ENCODE data around the gene STX16.

The STX16 gene

DNA sequence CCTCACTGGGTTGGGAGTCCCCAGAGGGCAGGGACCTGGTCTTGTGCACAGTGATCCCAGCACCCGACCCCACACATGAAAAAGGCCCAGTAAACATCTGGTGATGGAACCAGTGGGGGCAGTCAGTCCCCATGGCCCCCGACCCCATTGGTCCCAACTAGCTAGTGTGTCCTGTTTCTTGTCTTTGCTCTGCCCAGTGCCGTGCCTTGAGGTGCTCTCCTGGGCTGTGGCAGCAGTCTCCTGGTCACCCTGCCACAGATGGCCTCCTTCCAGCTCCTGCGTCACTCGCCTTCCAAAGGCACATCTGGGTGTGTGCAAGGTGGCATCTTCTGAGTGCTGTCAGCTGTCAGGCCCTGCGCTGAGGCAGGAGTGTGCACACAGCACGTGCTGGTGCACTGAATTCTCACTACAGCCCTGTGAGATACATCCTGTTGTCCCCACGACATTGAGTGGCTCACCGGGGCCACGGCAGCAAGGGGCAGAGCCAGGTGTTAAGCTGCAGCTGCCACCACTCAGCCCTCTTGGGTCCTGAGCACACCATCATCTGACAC is 45.4 kb downstream of the STX16 start:
- no peak for DNase-seq (ENCODE audit: low read depth in 1 of 2, low spot score in 1 of 2)

DNA sequence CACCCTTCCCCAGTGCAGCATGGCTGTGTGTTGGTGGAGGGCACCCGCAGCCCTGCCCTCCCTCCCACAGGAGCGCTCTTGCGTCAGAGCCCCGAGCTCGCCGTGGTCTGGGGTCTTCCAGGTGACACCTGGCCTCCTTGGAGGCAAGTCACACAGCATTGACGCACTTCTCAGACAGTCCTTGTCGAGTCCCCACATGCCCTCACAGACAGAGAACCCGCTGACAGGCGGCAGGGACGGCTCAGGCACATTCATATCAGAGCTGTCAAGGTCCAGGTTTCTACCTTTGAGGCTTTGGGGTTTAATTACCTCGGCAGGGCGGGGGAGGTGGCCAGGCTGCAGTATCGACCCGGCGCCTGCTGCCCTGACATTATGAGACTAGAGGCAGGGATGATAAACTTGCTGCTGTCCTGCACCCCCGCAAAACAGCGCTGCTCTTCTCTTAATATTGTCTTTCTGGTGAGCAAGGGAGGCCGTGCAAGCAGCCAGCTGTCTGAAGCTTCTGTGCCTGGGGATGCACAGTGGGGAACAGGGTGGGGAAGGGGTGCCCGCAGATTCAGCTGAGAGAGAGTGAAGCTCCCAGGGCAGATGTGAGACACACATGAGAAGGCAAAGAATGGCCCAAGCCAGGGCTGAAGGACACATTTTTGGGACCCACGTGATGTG is 46.3 kb downstream of the STX16 start:
- no peak for DNase-seq (ENCODE audit: low read depth in 1 of 2, low spot score in 1 of 2)

DNA sequence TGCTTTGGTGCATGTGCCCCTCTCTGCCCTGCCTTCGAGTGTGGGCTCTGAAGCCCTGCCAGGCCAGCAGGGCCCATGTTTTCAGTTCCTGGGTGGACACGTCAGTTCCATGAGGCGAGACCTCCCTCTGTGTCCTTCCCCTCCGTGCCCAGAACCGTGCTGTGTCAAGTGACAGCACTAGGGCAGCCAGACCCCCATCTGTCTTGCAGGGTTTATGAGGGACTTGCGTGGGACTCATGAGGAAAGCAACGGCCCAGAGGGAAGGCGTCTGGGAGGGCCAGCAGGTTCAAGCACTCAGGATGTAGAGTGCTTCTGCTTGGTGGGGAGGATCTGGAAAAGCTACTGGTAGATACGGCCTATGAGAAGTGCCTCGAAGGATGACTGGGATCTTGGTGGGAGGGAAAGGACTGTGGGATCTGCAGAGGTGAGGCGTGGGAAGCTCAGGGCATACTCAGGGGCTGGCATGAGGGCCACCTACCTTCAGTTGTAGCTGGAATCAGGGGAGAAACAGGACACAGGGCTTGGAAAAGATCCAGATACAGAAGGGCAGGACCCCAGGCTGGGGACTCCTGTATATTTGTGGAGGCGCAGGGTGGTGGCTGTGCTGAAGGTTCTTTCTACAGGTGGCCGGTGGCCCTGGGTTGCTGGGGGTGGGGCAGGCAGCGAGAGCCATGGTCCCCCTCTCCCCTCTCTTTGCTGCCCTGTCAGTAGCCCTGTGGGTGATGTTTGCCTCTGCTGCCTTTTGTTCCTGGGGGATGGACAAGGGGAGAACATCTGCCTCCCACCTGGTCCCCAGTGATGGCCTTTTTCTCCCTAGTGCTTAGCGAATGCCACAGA is 47.0 kb downstream of the STX16 start:
- no peak for DNase-seq (ENCODE audit: low read depth in 1 of 2, low spot score in 1 of 2)

DNA sequence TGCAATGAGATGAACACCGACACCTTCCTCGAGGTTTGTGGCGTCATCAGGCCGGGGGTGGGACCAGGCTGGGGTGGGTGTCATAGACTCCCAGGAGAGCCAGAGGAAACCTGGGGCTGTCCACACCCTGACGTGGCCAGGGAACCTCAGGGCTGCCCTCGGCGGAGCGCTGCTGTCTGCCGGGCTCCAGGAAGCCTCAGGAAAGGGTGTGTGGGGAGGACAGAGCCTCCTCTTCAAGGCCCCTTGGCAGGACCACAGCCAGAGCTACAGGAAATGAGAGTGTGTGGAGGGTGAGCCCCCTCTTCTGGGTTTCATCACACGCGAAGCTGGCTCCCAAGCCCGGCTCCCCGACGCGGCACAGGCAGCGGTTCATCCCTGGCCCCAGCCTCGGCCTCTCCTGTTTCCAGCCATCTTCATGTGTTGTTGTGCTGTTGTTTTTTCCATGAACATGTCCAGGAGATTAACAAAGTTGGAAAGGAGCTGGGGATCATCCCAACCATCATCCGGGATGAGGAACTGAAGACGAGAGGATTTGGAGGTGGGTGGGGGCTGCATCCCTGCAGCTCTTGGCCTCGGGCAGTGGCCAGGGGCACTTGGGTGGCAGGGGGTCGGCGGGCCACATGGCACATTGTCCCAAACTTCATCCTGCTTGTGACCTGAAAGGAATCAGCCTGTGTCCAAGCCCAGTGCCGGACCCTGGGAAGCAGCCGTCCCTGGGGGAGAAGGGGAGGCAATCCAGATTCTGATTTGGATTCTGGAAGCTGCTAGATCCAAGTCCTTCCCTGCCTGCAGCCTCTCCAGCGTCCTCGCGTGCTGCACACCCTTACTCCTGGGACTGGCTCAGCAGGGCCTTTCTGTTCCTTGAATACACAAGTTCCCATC is 47.9 kb downstream of the STX16 start:
- DNase-seq (ENCODE audit: low read depth in 1 of 2, low spot score in 1 of 2), result no peak

DNA sequence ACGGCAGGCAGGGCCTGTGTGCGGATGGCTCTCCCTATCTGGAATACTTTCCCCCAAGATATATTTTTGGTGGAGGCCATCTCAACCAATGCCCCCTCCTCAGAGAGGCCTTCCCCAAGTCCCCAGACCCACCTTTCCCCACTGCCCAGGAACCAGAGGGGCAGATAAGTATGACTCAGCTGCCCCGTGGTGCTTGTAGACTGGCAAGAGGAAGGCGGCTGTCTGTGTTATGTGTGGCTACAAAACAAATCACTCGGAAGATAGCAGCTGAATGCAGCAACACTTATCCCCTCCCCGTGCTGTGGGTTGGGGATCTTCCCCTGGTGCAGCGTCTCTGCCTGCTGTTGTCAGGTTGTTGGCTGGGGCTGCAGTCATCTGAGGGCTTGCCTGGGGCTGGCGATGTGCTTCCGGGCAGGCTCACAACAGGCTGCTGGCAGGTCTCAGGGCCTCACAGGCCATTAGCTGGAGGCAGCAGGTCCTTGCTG is 48.6 kb downstream of the STX16 start:
- no peak for DNase-seq (ENCODE audit: low read depth in 1 of 2, low spot score in 1 of 2)

DNA sequence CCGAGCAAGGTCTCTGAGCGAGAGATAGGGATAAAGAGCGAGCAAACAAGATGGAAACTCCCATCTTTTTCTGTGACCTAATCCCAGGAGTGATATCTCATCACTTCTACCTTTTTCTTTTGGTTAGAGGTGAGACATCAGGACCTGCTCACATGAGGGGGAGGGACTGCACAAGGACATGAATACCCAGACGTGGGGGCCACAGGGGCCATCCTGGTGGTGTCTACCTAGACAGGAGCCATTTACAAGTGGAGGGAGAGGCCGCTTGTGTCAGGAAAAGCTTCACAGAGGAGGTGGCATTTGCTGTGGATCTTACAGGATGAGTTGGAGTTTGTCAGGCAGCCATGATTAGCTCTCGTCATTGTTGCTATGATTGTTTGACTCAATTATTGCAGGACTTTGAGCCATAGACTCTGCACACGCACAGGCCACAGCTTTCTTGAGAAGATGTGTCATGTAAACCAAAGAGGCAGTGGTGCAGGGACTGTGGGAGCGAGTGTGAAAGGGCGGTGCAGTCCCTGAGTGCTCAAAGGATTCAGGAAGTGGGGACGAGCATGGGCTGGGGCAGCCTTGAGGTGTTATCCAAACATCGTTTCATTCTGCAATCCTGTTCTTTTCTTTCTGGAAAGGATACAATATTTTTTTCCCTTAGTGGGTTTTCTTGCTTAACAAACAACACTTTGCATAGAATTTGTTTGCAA is 49.2 kb downstream of the STX16 start:
- DNase-seq (ENCODE audit: low read depth in 1 of 2, low spot score in 1 of 2), result no peak

DNA sequence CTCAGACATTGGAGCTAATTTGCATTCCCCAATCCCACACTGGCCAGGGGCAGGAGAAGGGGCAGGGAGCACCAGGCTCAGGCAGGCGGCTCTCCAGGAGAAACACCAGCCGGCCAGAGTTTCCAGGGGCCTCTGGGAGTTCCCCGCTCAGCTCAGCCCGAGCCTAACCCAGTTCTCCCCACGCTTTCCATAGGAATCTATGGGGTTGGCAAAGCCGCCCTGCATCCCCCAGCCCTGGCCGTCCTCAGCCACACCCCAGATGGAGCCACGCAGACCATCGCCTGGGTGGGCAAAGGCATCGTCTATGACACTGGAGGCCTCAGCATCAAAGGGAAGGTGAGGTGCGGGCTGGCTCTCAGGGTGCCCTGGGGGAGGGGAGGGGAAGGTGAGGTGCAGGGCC is 49.7 kb downstream of the STX16 start:
- DNase-seq (ENCODE audit: low read depth in 1 of 2, low spot score in 1 of 2), result no peak

DNA sequence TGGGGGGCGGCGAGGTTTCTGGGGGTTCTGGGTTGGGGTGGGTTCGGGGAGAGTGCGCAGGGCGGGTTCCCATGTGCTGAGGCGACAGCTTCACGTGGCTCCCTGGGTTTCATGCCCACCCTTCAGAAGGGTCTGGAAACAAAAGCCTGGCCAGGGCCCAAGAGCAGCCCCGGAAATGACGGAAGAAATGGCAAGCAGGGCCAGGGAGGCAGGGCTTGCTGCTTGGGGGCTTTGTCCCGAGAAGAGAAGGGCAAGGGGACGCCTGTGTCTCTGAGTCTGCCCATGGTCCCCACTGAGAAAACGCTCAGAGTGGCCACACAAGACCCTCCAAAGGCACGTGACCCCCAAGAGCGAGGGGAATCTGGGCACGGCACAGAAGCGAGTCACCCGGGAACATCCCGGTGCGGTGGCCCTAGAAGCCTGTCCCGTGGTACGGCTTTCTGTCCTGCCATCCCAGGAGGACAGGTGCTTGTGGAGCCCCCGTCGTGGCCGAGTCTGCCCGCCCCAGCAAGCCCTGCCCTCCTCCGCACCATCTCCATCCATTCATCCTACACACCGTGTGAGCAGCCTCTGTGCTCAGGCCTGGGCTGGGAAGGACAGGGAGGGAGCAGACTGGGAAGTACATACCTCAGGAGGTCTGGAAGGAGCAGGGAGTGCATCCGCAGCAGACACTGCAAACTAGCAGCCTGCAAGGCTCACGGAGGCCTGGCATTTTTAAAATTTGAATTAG is 50.5 kb downstream of the STX16 start:
- DNase-seq (ENCODE audit: low read depth in 1 of 2, low spot score in 1 of 2), result no peak

DNA sequence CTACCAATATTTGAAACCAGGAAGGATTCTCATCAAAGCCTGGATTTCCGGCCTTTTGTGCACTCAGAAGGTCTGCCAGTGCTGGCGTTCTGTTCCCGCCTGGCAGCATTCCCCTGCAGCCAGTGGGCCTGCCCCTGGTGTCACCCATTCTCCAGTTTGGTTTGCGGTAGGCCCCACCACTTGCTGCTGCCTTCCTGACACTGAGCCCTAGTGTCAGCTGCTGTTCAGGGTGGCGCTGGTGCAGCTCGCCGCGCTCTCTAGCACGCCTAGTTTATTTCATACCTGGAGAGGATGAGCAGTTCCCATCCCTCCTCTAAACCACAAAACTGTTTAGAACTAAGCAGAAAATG is 51.1 kb downstream of the STX16 start:
- DNase-seq (ENCODE audit: low read depth in 1 of 2, low spot score in 1 of 2), result no peak

DNA sequence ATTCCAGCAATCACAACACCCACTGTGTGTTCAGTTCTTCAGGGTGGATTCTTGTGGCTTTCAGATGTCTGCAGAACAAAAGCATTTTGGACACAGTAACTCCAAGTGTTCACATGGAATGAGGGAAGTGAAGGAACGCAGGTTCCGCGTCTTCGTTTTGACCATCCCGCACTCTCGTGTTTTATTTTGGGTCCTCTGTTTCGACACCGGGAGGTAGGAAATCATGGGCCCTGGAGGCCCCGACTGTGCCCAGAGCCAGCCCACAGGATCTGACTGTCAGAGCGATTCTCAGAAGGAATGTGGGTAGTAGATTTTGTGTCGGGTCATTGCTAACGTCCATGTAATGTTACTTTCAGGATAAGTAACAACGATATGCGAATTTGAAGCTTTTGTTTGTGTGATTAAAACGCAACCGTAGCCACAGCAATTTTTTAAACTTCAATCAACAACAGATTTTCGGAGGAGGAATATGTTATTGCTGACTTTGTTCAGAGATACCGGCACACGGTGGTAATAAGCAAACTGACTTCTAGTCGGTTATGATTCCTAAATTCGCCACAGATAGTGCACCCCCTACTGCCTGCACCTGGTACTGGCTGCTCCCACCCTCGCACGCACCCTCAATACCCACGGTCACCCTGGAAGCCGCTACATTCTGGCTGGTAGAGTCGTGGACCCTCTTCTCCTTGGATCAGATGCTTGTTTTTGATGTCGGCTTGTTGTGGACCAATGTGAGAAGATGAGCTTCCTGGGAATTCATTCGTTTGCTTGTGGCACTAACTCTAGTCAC is 52.0 kb downstream of the STX16 start:
- DNase-seq (ENCODE audit: low read depth in 1 of 2, low spot score in 1 of 2), result no peak

DNA sequence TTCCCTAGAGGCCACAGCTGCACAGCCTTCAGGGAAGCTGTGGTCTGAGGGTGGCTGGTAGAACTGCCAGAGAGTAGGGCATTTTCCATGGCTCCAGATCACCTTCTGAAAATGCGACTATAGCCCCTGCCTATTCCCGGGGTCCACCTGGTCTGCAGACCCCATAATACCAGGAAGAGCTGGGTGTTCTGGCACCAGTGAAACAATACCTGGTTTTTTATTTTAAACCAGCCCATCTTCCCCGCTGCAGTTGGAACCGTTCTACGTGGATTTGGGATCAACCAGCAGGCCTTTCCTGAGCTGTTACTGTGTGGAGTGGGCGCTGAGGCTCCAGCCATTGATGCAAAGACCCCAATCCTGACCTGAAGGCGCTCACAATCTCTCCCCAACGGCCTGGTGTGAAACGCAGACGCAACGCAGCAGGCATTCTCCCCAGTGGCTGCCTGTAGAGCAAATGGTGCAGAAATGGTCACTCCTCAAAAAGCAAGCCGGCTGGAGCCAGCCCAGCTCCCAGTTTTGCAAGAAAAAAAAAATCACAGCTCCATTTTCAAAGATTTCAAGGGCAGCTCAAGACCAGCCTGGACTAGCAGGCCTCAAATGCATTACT is 52.8 kb downstream of the STX16 start:
- DNase-seq (ENCODE audit: low read depth in 1 of 2, low spot score in 1 of 2), result no peak

DNA sequence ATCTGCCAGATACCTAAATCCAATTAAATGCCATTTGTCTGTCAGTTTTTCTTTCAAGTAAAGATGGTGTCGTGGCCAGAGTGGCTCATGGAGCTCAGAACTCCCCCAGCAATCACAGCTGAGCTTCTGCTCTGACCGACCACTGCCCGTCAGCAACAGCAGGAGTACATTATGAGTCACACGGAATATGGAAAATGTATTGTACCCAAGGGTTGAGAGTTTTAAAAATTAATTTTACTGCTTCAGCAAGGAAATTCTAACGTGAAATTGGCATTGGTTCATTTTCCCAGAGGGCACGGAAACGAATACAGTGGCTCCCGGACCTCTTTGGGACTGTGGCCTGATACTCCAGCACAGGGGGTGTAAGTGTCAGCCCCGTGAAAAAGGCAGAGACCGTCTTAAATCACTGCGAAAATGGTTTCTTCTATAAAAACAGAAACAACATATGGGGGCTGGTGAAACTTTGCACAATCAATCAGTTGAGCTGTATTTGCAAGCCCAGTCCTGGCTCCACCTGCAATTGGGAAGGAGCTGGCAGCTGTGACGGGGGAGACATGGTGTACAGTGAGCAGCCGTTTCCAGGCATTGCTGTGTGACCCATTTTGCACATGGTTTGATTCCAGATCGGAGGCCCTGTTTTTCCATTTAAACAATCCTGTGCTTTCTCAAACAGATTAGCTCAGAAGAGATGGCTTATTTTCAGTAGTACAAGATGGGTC is 54.3 kb downstream of the STX16 start:
- DNase-seq (ENCODE audit: low read depth in 1 of 2, low spot score in 1 of 2), result no peak

DNA sequence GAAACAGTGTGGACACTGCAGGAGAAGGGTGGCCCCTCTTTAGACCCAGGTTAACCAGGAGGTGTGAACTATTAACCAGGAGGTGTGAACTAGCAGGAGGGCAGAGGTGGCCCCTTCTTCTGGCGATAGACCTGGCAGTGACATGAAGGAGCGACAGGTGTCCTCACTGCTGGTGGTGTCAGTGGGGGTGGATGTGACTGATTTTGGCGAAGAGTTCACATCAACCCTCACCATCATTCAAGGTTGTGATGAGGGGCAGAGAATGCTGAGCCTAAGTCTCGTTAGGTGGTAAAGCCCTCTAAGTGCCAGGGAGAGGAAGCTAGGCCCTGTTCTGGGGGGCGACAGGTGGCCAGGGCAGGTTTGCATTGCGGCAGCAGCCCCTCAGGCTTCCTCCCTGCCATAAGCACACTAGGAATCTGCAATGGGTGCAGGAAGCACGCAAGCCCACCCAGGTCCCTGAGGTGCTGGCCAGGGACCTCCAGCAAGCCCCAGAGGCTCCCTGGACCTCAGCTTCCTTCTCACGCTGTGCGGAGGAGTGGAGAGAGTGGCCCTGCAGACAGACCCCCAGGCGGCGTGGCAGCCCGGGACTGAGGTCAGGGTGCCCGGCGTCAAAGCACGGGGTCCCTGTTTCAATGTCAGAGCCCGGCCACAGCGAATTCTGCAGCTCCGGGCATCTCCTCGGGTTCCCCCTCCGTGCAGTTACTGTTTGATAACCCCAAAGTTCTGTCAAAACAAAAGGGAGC is 55.2 kb downstream of the STX16 start:
- DNase-seq (ENCODE audit: low read depth in 1 of 2, low spot score in 1 of 2), result no peak

DNA sequence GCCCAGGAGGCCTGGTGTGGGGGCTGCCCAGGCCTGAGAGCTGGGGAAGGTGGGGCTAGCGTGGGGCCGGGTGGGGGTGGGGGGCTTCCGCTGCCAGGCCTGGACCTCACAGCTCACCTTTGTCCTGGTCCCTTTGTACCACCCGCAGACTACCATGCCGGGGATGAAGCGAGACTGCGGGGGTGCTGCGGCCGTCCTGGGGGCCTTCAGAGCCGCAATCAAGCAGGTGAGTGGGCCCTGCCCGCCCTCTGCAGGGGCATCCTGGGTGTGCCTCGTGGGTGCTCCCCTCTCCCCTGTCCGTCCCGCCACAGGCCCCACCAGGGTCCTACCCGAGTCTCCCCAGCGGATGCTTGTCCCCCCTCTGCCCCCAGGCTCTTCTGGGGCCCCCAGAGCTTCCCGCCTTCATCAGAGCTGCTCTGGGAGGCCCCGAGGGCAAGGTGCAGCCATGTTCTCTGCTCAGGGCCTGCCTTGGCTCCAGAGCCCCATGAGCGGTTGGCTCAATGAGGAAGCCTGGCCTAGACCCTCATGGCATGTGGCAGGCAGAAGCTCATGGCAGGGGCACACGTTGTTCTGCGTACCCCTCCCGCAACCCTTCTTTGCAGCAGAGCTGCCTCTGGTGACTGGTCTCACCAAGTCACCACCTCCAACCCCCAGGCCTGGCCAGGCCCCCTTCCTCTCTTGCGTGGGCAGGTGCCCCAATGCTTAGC is 56.0 kb downstream of the STX16 start:
- no peak for DNase-seq (ENCODE audit: low read depth in 1 of 2, low spot score in 1 of 2)

DNA sequence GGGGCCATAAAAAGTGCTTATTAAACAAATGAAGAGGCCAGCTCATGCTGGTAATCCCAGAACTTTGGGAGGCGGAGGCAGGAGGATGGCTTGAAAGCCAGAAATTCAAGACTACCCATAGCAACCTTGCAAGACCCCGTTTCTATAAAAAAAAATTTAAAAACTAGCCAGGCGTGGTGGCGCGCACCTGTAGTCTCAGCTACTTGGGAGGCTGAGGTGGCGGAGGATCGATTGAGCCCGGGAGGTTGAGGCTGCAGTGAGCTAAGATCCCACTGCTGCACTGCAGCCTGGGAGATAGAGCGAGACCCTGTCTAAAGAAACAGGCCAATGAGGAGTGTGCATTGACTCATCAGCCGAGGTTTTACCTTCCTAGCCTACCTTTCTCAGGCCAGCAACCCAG is 56.7 kb downstream of the STX16 start:
- DNase-seq (ENCODE audit: low read depth in 1 of 2, low spot score in 1 of 2), result no peak

DNA sequence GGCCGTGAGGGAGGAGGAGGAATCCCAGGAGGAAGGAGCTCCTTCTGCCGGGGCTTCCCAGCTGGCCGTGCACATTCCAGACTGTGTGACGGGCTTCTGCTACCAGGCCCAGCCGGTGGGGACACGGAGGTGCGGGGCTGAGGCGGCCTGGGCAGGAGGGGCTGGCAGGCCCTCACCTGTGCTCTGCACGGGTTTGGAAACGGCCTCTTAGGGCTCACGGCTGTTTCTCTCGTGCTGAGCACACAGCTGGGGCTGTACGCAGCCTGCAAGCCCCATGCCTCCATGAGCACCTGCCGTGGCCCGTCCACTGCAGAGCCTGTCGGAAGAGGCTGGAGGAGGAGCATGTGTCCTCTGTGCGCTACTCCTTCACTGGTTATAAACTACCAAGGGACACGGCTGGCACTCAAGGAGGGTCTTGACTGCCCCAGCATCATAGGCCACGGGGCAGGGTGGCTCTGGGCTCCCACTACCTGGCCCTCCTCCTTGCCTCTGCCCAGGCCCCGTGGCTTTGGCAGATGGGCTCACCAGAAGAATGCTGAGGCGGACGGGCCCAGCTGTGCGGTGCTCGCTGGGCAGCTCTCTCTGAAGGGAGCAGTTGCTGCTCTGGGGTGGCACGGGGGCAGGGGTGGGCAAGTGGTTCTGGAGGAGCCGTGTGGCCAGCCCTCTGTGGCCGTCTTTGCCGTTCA is 57.3 kb downstream of the STX16 start:
- no peak for DNase-seq (ENCODE audit: low read depth in 1 of 2, low spot score in 1 of 2)

Data from stimulated activated CD4-positive, alpha-beta T cell treated with anti-CD3 and anti-CD28 coated beads, Interleukin-15, amount 100 ng/mL, for 1 hour (primary cell).